Measurements from ENCODE around the gene CHMP1A. TPM values are rescaled to one million over a fixed set of nuclear protein-coding genes. Genes with fewer than 3 reads are reported as not detected.

Gene CHMP1A
- total RNA-seq, 2 donors from 2014 or later, result 61.0 to 73.4 TPM

DNA sequence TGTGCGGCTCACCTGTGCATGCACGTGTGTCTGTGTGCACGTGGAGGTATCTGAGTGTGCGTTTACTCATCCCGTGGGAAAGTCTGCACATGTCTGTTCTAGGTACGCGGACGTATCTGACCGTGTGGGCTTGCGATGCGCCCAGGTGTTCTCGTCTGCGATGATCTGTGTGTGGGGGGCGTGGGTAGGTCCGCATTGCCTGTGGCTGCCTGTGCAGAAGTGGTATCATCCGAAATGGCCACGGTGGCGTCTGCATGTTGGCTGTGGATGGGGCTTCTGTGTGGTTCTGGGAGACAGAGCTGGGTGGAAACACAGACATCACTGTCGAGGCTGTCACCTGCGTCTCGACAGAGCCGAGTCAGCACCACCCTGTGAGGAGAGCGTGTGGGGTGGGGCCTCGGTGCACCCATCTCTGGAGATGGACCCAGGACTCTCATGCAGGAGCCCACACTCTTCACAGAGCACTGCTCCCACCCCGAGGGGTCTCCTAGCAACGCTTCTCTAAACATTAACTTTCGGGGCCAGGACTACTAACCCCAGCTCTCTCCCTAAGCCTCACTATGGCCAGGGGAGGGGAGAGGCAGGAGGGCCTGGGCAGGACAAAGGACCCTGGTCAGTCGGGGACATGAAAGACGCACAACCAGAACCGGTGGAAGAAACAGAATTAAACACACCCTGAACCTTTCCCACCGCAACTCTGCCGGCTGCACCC is 35.7 kb downstream of the CHMP1A start:
- Mint-ChIP-seq H3K36me3 (no peaks in the 10 kb centered on the region), H3K9me3 (no peaks in the 10 kb centered on the region), H3K27ac (no peak overlapping the region)
- DNase-seq (ENCODE audit: low spot score in 2 of 2), result no peak
- no peak for ATAC-seq

DNA sequence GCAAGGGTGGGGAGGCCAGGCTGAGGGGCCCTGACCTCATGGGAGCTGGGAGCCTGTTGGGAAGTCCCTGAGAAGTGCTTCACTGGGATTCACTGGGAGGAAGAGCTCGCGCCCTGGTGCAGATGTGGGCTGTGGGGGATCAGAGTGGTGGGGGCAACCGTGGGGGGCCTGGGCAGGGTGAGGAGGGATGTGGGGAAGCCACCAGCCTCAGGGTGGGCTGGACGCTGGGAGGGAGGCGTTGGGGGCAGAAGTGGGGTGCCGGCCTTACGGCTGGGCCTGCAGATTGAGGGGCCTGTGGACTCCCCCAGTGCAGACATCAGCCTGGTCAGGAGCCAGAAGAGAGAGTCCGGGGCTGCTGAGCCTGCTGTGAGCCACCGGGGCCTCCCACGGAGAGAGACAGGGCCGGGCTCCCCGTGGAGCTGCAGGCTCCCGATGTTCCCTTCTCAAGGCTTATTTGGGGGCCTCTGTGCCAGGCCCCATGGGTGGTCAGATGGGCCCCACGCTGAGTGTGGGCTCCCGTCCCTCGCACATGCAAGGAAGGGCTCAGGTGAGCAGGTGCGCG is 36.3 kb downstream of the CHMP1A start:
- Mint-ChIP-seq H3K36me3 (no peaks in the 10 kb centered on the region), H3K27ac (no peak overlapping the region), H3K9me3 (peaks cover 0 to 5% of the 10 kb centered on the region in 2 donors)
- ATAC-seq (no peak), DNase-seq (ENCODE audit: low spot score in 2 of 2) (no peak)

DNA sequence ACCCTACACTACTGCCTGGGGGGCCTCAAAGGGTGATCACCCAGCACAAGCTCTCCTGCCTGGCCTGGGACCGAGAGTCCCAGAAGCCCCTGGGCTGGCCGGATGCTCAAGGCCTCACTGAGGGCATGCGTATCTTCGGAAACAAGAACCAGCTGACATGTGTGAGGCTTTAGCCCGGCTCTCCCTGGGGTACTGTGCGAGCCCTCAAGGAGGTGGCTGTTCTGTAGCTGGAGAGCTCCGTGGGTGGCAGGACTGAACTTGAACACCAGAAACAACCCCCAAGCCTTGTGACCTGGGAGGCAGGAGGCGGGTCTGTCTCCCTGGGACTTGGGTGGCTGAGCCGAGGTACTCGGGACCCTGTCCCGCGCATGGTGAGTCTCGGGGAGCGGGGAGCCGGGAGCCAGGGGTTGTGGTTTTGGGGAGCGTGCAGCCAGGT is 37.1 kb downstream of the CHMP1A start:
- Mint-ChIP-seq H3K9me3 (peaks cover 0 to 5% of the 10 kb centered on the region in 2 donors), H3K36me3 (no peaks in the 10 kb centered on the region), H3K27ac (no peak overlapping the region)
- ATAC-seq, result no peak
- no peak for DNase-seq (ENCODE audit: low spot score in 2 of 2)

DNA sequence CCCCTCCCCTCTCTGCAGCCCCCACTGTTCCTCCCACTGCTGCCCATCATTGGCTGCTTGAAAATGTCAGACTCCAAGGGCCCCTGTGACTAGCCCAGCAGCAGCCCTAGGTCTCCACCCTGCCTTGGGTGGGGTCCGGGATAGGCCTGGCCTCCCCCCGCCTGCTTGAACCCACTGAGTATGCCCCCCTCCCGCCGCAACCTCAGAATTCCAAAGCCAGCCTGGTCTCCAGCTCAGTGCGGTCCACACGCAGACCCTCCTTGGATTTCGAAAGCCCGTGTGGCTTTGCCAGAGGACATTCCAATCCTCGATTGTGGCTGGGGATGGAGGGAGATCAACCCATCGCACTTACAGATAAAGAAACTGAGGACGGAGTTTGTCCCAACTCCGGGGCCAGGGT is 37.7 kb downstream of the CHMP1A start:
- Mint-ChIP-seq H3K9me3 (peaks cover 0 to 5% of the 10 kb centered on the region in 2 donors), H3K27ac (no peak overlapping the region), H3K36me3 (no peaks in the 10 kb centered on the region)
- DNase-seq (ENCODE audit: low spot score in 2 of 2) (no peak), ATAC-seq (no peak)

DNA sequence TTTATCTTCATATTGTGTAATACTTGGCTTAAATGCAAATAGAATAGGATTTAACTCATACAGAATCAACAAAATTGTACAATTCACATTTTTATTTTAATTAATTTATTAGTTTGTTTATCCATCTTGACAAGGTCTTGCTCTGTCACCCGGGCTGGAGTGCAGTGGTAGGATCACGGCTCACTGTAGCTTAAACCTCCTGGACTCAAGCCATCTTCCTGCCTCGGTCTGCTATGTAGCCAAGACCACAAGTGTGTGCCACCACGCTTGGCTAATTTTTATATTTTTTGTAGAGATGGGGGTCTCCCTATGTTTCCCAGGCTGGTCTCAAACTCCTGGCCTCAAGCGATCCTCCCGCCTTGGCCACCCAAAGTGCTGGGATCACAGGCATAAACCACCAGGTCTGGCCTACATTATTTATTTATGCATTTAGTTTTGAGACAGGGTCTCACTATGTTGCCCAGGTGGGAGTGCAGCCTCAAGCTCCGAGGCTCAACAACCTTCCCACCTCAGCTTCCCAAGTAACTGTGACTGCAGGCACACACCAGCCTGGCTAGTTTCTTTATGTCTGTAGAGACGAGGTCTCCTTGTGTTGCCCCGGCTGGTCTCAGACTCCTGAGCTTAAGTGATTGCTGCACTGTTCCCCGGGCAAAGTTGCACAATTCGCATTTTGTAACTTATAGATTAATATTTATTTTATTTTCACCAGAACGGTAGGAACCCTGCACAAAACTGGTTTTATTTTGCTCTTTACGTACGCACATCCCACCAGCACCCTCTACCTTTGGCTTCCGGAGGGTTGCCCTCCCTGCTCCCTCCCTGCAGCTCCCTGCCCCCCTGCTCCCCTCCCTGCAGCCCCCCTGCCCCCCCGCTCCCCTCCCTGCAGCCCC is 39.2 kb downstream of the CHMP1A start:
- DNase-seq (ENCODE audit: low spot score in 2 of 2) (no peak), ATAC-seq (no peak)
- Mint-ChIP-seq H3K27ac (no peak overlapping the region), H3K9me3 (peaks cover 0 to 5% of the 10 kb centered on the region in 2 donors), H3K36me3 (no peaks in the 10 kb centered on the region)

DNA sequence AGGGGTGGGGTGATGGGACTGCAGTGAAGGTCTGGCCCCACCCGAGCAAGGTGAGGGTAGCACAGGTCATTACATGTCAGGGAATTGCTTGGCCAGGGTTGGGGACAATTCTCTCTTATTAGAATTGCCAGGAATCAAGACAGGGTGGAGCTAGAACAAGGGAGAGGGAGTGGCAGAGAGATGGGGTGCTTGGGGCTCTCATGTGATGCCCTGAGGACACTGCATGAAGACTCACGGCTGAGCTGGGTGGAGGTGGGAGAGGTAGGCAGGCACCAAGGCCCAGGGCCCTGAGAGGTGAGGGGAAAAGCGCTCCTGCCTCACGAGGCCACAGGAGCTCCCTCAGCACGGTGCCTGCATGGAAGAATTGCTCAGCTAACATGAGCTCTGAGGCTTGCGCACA is 40.5 kb downstream of the CHMP1A start:
- peak overlapping the region in 1 of 2 donors; percentile 70 for H3K27ac Mint-ChIP-seq
- H3K9me3 Mint-ChIP-seq, result peaks cover 0 to 5% of the 10 kb centered on the region in 2 donors
- ATAC-seq (no peak), DNase-seq (ENCODE audit: low spot score in 2 of 2) (no peak)
- no peaks in the 10 kb centered on the region for H3K36me3 Mint-ChIP-seq

DNA sequence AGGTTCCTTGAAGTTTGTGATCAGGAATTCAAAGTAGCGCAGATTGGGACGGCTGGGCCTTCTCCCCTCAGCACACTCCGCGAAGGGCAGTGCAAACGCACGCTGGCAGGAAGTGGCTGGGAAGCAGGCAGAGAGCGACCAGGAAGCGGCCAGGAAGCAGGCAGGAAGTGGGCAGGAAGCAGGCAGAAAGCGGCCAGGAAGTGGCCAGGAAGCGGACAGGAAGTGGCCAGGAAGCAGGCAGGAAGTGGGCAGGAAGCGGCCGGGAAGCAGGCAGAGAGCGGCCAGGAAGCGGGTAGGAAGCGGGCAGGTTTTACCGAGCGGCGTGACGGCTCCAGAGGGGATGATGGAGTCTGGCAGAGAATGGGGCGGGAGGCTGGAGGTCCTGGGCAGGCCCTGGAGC is 40.9 kb downstream of the CHMP1A start:
- DNase-seq (ENCODE audit: low spot score in 2 of 2), result no peak
- H3K9me3 Mint-ChIP-seq, result peaks cover 0 to 5% of the 10 kb centered on the region in 2 donors
- no peaks in the 10 kb centered on the region for H3K36me3 Mint-ChIP-seq
- peak overlapping the region; percentile 68 to 70 for H3K27ac Mint-ChIP-seq
- no peak for ATAC-seq

DNA sequence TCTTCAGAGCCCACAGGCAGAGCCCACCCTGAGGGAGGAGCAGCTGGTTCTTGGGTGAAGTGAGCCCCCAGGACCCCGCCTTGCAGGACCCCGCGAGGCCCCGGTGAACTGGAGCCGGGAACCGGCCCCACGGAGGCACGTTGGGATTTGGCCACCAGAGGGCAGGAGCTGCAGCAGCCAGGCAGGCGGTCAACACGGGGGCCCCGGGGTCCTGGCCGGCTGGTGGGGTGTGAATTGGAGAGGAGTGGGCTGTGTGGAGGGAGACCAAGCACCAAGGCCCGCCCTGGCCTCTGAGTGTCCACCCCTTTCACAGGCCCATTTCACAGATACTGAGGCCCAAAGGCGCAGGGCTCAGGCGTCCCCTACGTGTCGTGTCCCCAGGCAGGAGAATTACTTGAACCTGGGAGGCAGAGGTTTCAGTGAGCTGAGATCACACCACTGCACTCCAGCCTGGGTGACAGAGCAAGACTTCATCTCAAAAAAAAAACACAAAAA is 41.9 kb downstream of the CHMP1A start:
- H3K36me3 Mint-ChIP-seq, result no peaks in the 10 kb centered on the region
- ATAC-seq, result peak in 1 of 2 donors; percentile 60
- no peak overlapping the region for H3K27ac Mint-ChIP-seq
- peak in 1 of 2 donors; percentile 65 for DNase-seq (ENCODE audit: low spot score in 2 of 2)
- H3K9me3 Mint-ChIP-seq, result peaks cover 0 to 5% of the 10 kb centered on the region in 2 donors

DNA sequence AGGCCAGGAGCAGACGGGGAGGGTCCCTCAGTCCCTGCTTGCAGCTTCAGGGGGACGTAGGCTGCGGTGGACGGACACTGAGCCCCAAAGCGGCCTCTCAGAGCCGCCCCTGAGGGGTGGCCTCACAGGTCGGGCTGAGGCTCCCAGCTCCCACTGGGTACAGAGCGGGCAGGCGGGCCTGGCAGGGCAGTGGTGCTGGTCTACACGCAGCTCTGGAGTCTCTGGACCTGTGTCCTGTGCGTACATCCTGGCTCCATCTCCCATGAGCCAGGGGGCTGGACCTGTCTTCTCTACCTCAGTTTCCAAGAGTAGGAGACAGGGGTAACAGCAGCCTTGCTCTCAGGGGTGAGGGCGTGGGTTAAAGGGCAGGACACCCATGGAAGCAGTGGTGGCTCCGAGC is 42.3 kb downstream of the CHMP1A start:
- ATAC-seq (peak in 1 of 2 donors; percentile 18), DNase-seq (ENCODE audit: low spot score in 2 of 2) (no peak)
- H3K36me3 Mint-ChIP-seq, result no peaks in the 10 kb centered on the region
- peaks cover 0 to 5% of the 10 kb centered on the region in 2 donors for H3K9me3 Mint-ChIP-seq
- no peak overlapping the region for H3K27ac Mint-ChIP-seq

DNA sequence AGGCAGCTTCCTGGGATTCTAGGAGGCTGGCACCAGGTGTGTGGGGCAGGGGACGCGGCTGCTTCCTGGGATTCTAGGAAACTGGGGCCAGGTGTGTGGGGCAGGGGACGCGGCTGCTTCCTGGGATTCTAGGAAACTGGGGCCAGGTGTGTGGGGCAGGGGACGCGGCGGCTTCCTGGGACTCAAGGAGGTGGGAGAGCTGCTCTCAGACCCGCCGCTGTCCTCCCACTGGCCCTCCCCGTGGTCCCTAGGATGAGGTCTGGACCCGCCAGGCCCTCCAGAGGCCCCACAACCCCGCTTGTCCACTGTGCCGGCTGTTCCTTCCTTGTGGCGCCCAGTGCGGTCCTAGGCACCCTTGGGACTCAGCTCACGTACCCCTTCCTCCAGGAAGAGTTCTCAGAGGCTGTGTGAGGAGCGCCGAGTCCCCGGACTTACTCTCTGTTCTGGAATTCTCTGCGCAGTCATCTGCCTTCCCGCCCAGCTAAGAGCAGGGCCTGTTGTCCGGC is 43.5 kb downstream of the CHMP1A start:
- Mint-ChIP-seq H3K27ac (no peak overlapping the region), H3K36me3 (no peaks in the 10 kb centered on the region), H3K9me3 (peaks cover 0 to 5% of the 10 kb centered on the region in 2 donors)
- DNase-seq (ENCODE audit: low spot score in 2 of 2) (no peak), ATAC-seq (no peak)

DNA sequence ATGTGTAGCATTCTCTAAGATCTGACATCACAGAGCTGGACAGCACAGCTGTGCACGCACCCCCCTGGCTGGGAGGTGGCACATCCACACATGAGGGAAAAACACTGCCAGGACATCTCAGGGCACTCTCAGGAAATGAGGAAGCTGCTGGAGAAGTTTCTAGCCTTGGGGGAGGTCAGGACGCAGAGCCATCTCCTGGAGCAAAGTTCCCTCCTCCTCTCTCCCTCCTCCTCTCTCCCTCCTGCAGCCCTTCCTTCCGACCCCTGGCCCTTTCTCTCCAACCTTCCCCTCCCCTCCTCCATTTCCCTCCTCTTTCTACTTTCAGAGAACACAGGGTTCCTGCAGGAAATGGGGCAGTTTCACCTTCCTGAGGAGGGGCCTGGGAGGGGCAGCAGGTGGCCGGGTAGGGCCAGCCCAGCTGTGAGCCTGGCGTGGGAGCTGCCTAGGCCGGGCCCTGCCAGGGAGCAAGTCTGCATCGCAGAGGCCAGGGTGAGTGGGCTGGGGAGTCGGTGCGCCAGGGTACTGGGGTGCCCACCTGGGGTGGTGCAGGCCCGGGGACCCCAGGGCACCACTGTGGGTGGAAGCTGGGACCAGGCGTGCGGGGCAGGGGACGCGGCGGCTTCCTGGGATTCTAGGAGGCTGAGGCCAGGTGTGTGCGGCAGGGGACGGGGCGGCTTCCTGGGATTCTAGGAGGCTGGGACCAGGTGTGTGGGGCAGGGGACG is 44.1 kb downstream of the CHMP1A start, which contains the start of gene DPEP1:
Gene DPEP1, plus strand, starts transcription at position 412 of the 723 bp plus-strand sequence. CDS start 16,769 bp downstream, outside the sequence.
- H3K9me3 Mint-ChIP-seq, result peaks cover 0 to 5% of the 10 kb centered on the region in 2 donors

DNA sequence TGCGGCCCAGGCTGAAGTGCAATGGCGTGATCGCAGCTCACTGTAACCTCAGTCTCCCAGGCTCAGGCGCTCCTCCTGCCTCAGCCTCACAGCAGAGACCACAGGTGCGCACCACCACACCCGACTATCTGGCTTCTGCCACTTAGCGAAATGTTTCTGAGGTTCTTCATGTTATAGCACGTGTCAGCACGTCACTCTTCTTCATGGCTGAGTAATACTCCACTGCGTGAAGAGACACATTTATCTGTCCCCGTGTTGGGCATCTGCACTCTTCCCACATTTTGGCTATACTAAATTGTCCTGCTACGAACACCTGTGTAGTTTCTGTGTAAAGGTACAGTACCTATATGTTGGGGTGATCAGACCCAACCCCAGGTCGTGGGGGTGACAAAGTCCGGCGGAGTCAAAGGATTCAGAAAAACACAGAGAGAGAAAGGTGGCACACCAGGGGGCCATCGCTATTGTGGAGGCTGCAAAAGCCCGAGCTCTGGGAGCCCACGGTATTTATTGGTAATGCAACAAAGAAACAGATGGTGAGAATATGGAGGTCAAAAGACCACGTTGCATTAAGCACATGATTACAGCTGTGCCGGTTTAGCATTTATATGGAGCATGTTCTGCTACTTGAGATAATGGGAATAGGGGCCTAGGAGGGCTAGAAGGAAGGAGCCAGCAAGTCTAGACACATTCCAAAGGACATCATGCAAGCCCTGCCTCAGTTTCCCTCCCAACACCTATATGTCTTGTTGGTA is 44.9 kb downstream of the CHMP1A start:
- no peak for ATAC-seq
- peaks cover 0 to 5% of the 10 kb centered on the region in 2 donors for H3K9me3 Mint-ChIP-seq

More for the DNA sequence above, 44.1 kb downstream of the CHMP1A start, which contains the start of gene DPEP1:
- H3K27ac Mint-ChIP-seq, result no peak within 1 kb of the TSS
- DNase-seq (ENCODE audit: low spot score in 2 of 2) (no peak), ATAC-seq (no peak)
- no peaks in the 10 kb centered on the region for H3K36me3 Mint-ChIP-seq

DNA sequence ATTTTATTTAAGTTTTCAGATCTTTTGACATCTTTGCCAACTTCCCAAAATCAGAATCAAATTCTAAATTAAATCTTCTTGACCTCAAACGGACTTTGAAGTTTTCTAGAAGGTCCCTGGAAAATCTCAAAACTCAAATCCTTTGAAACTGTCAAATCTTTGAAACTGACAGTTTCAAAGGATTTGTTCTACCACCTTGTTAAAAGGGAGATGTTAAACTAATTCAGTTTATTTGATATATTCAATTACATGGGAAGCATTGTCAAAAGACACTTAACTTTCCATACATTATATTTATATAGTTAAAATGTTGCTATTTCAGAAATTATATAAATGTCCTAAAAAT is 47.4 kb downstream of the CHMP1A start:
- DNase-seq (ENCODE audit: low spot score in 2 of 2) (no peak), ATAC-seq (no peak)
- Mint-ChIP-seq H3K36me3 (no peaks in the 10 kb centered on the region), H3K9me3 (no peaks in the 10 kb centered on the region), H3K27ac (no peak overlapping the region)

More for the DNA sequence above, 44.9 kb downstream of the CHMP1A start:
- no peak for DNase-seq (ENCODE audit: low spot score in 2 of 2)
- Mint-ChIP-seq H3K27ac (no peak overlapping the region), H3K36me3 (no peaks in the 10 kb centered on the region)

DNA sequence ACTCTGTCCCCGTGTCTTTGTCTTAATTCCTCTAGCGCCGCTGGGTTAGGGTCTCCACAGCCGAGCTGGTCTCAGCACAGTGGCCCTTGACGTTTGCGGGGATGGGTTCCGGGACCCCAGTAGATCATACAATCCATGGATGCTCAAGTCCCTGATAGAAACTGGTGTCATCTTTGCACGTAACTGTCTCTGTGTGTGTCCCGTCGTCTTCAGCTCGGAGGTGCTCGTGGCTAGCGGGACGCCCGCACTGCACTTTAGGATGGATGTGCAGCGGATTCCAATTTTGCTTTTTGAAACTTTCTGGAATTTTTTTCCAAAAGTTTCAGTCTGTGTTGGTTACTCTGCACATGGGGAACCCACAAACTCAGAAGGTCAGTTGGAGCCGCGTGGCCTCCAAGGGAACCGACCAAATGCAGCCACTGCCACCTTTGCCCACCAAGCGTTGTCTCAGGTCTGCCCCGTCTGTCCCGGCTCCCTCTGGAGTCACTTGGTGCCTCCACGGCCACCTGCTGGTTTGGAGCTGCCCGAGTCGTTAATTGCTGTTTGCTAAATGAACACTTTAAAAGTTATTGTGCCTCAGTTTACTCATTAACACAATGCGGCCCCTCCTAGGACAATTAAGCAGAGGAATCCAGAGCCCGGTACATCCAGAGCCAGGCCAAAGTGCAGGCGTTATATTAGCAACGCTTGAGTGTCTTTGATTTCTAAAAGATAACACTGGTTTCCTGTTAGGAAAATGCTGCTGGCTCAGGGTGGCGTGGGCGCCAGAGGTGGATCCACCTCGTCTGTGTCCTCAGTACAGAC is 49.4 kb downstream of the CHMP1A start:
- no peak overlapping the region for H3K27ac Mint-ChIP-seq
- no peaks in the 10 kb centered on the region for H3K9me3 Mint-ChIP-seq
- DNase-seq (ENCODE audit: low spot score in 2 of 2), result no peak
- no peaks in the 10 kb centered on the region for H3K36me3 Mint-ChIP-seq
- no peak for ATAC-seq

DNA sequence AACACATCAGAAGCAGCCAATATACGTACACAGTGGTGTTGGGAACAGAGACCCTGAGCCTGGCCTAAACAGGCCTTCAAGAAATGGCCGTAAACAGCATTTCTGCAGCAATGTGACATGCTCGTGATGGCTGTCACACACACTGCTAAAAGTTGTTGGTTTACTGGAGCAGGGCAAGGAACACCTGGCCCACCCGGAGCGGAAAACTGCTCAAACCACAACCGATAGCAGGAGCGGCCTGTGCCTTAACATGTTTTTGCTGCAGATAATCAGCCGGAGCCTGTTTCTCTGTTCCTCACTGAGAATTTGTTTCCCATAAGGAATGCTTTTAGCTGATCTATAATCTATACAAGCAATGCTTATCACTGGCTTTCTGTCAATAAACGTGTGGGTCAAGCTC is 50.1 kb downstream of the CHMP1A start:
- no peak for ATAC-seq
- DNase-seq (ENCODE audit: low spot score in 2 of 2), result no peak
- H3K27ac Mint-ChIP-seq, result no peak overlapping the region
- H3K9me3 Mint-ChIP-seq, result no peaks in the 10 kb centered on the region
- no peaks in the 10 kb centered on the region for H3K36me3 Mint-ChIP-seq

All from activated naive CD4-positive, alpha-beta T cell treated with anti-CD3 and anti-CD28 coated beads, Interleukin-2, amount 50 U/mL, for 72 hours (primary cell).